SK-N-SH (cell line): ENCODE results near the gene MAPK11. TPM values are rescaled to one million over a fixed set of nuclear protein-coding genes. Genes with fewer than 3 reads are reported as not detected.

ENCODE experiments used
- CTCF ChIA-PET: fragments of 300-600, 350-600 bp; formaldehyde crosslinking; extraction: SDS; loops from one replicate; lab custom pipeline; 2021; lab: Yijun Ruan, JAX
- POLR2A ChIA-PET: fragments of 350-600 bp; sonication (Branson Sonifier 250); formaldehyde crosslinking; extraction: SDS; loops from one replicate; lab custom pipeline; 2020; ENCODE audit warnings: antibody characterized with exemption, inconsistent platforms; lab: Yijun Ruan, JAX
- DNase-seq: peaks from one replicate; pipeline ENCODE4 v3.0.0; 2012
- H2AFZ ChIP-seq: fragments of 200-600 bp; sonication (generic); 2 replicates; pipeline ENCODE4 v1.8.1; 2016; ENCODE audit warnings: antibody characterized with exemption, mild to moderate bottlenecking, low read depth
- H3F3A ChIP-seq: fragments of 200-600 bp; sonication (generic); replicated peaks from 2 replicates; pipeline ENCODE3; 2016; ENCODE audit warnings: antibody characterized with exemption, mild to moderate bottlenecking; ENCODE audit not compliant: insufficient read depth
- H3K27ac ChIP-seq, 2 experiments: fragments of 200-500 bp in 1 of 2; fragments of 200-600 bp in 1 of 2; sonication (Bioruptor generic) in 1 of 2; sonication (generic), shearing (Covaris generic) in 1 of 2; 2 replicates each; pipeline versions ENCODE4 v1.5.1 to v1.6.1; 2014 to 2016; ENCODE audit warnings: low read depth in 2 of 2, inconsistent platforms in 1 of 2, low read length in 1 of 2, mild to moderate bottlenecking in 1 of 2, mixed read lengths in 1 of 2
- H3K27me3 ChIP-seq: fragments of 200-600 bp; sonication (generic), shearing (Covaris generic); 2 replicates; pipeline ENCODE4 v1.6.1; 2016; ENCODE audit warnings: mixed run types; ENCODE audit not compliant: insufficient read depth
- H3K36me3 ChIP-seq, 2 experiments: fragments of 200-500 bp in 1 of 2; fragments of 200-600 bp in 1 of 2; sonication (Bioruptor generic) in 1 of 2; sonication (generic) in 1 of 2; replicated peaks in 1 of 2; 2 replicates each; pipeline versions ENCODE3 to v1.5.1; 2014 to 2016; ENCODE audit warnings: low read length in 1 of 2, mild to moderate bottlenecking in 1 of 2; ENCODE audit not compliant: insufficient read depth in 2 of 2, control insufficient read depth in 1 of 2
- H3K4me1 ChIP-seq, 2 experiments: fragments of 200-500 bp in 1 of 2; fragments of 200-600 bp in 1 of 2; sonication (Bioruptor generic) in 1 of 2; sonication (generic), shearing (Covaris generic) in 1 of 2; 2 replicates each; pipeline versions ENCODE4 v1.5.1 to v1.6.1; 2014 to 2016; ENCODE audit warnings: low read depth in 1 of 2, low read length in 1 of 2, mixed run types in 1 of 2; ENCODE audit not compliant: insufficient read depth in 2 of 2, control insufficient read depth in 1 of 2
- H3K4me2 ChIP-seq: fragments of 200-600 bp; sonication (generic), shearing (Covaris generic); 2 replicates; pipeline ENCODE4 v1.6.1; 2017; ENCODE audit warnings: mixed run types
- H3K4me3 ChIP-seq, 2 experiments: fragments of 200-500 bp in 1 of 2; fragments of 200-600 bp in 1 of 2; sonication (Bioruptor generic) in 1 of 2; sonication (generic), shearing (Covaris generic) in 1 of 2; 2 replicates each; pipeline versions ENCODE4 v1.5.1 to v1.8.1; 2014 to 2016; ENCODE audit warnings: low read depth in 2 of 2, inconsistent platforms in 1 of 2, low read length in 1 of 2, mild to moderate bottlenecking in 1 of 2, mixed read lengths in 1 of 2, moderate library complexity in 1 of 2
- H3K79me2 ChIP-seq: fragments of 200-600 bp; sonication (generic); 2 replicates; pipeline ENCODE4 v1.8.1; 2017; ENCODE audit warnings: mild to moderate bottlenecking; ENCODE audit not compliant: insufficient read depth
- H3K9ac ChIP-seq: fragments of 200-600 bp; sonication (generic); 2 replicates; pipeline ENCODE4 v1.6.1; 2017; ENCODE audit warnings: mixed run types
- H3K9me2 ChIP-seq: fragments of 200-600 bp; sonication (generic); 2 replicates; pipeline ENCODE4 v1.6.1; 2017; ENCODE audit warnings: mixed run types
- H3K9me3 ChIP-seq: fragments of 200-600 bp; sonication (generic); 2 replicates; pipeline ENCODE4 v1.6.1; 2017; ENCODE audit warnings: mixed run types, mild to moderate bottlenecking, moderate library complexity
- H4K20me1 ChIP-seq: fragments of 200-600 bp; sonication (generic); 2 replicates; pipeline ENCODE4 v1.6.1; 2017; ENCODE audit warnings: mild to moderate bottlenecking, mixed run types; ENCODE audit not compliant: insufficient read depth
- FOXM1 ChIP-seq: IDR thresholded peaks from 2 replicates; pipeline ENCODE4 v1.4.0; 2012; ENCODE audit warnings: low read depth, mild to moderate bottlenecking
- MXI1 ChIP-seq: IDR thresholded peaks from 2 replicates; pipeline ENCODE4 v1.6.1; 2012; ENCODE audit warnings: mild to moderate bottlenecking, low read depth, low read length, improper control_type of control experiment
- PBX3 ChIP-seq: IDR thresholded peaks from 2 replicates; pipeline ENCODE4; 2012
- REST ChIP-seq: IDR thresholded peaks from 2 replicates; pipeline ENCODE4 v1.6.1; 2012; ENCODE audit warnings: mild to moderate bottlenecking, low read depth, low read length, moderate library complexity
- TAF1 ChIP-seq: IDR thresholded peaks from 2 replicates; pipeline ENCODE4 v1.6.1; 2012; ENCODE audit warnings: low read depth, mild to moderate bottlenecking, low read length, moderate library complexity, borderline replicate concordance
- USF1 ChIP-seq: IDR thresholded peaks from 2 replicates; pipeline ENCODE4 v1.4.0; 2012; ENCODE audit warnings: low read depth, borderline replicate concordance
- WGBS: methylation state at CpG from one replicate; pipeline ENCODE4 v1.1.6; 2017; ENCODE audit warnings: low lambda C conversion rate; 5-methylcytosine and 5-hydroxymethylcytosine counted together
- polyA plus RNA-seq, 3 experiments: library from polyadenylated mRNA; depleted of rRNA; stranded (reverse); fragments of >200 nt; gene quantifications; 2 replicates each; pipeline ENCODE4 v1.2.3, GENCODE V29; 2012

The MAPK11 gene
- polyA plus RNA-seq, 1 of the 3 experiments (the other 2 are of a cell fraction), result 36.0 TPM

- TF ChIP-seq USF1, result no peak
- TF ChIP-seq MXI1, result peak; percentile 69
- peak; percentile 67; the same call in 1 of the 2 replicates for TF ChIP-seq TAF1
- TF ChIP-seq REST, result peak; percentile 67; the same call in 1 of the 2 replicates
- TF ChIP-seq PBX3, result peak; percentile 60
Measured at GRCh38 chr22:50305923-50306566, 35.9 kb upstream of the MAPK11 start (continued).

- Histone ChIP-seq H2AFZ (no peak overlapping the region), H3K27me3 (no peaks in the 10 kb centered on the region), H3K4me3 (peak overlapping the region; percentile 95 to 98), H4K20me1 (peaks cover 38% of the 10 kb centered on the region), H3K79me2 (peaks cover 64% of the 10 kb centered on the region), H3K9me2 (no peaks in the 10 kb centered on the region), H3F3A (peaks cover 21% of the 10 kb centered on the region), H3K9me3 (no peaks in the 10 kb centered on the region), H3K36me3 (peaks cover 3 to 11% of the 10 kb centered on the region in 2 experiments), H3K27ac (peak overlapping the region; percentile 95 to 97), H3K4me2 (peak overlapping the region; percentile 100), H3K9ac (peak overlapping the region; percentile 99), H3K4me1 (peaks cover 46 to 67% of the 10 kb centered on the region in 2 experiments; a peak in 3 of 4 replicates)
- CTCF ChIA-PET, result interaction anchor here (0.7 to 4.1 kb wide), 5 partner anchors 23 to 54 kb away, joined by 3 to 28 read pairs (median 4); partner anchors contain the start of gene HDAC10
- WGBS, result 87% methylated on average over 9 of the region's 14 CpGs
- POLR2A ChIA-PET, result interaction anchor here (0.8 kb wide), 1 partner anchor 15 kb away, joined by 3 read pairs; no protein-coding TSS in a partner anchor
- TF ChIP-seq FOXM1, result no peak
- DNase-seq, result no peak
Measured at GRCh38 chr22:50305393-50305922, 35.3 kb upstream of the MAPK11 start.
